IMR-90 (cell line): ENCODE results near the gene SLC38A7.

Experiments used
- CHD1 ChIP-seq: IDR thresholded peaks from 2 replicates; pipeline ENCODE4 v1.6.1; 2012; ENCODE audit warnings: low read depth, low read length, improper control_type of control experiment
- CTCF ChIP-seq: conservative IDR thresholded peaks from 2 replicates; pipeline ENCODE4 v1.5.1; 2012; ENCODE audit warnings: mild to moderate bottlenecking, low read depth, low read length, improper control_type of control experiment
- FOS ChIP-seq: fragments of 150-350 bp; IDR thresholded peaks from 2 replicates; pipeline ENCODE4 v1.6.1; 2016; ENCODE audit warnings: low read depth, low read length
- MAFK ChIP-seq: IDR thresholded peaks from 2 replicates; pipeline ENCODE4 v1.6.1; 2012; ENCODE audit warnings: low read depth, low read length, improper control_type of control experiment
- MAZ ChIP-seq: IDR thresholded peaks from 2 replicates; pipeline ENCODE4 v1.6.1; 2012; ENCODE audit warnings: low read depth, mild to moderate bottlenecking, low read length, improper control_type of control experiment, moderate library complexity, borderline replicate concordance
- POLR2A ChIP-seq: IDR thresholded peaks from 2 replicates; pipeline ENCODE4 v1.6.1; 2012; ENCODE audit warnings: mild to moderate bottlenecking, low read depth, low read length
- RAD21 ChIP-seq: IDR thresholded peaks from 2 replicates; pipeline ENCODE4 v1.6.1; 2012; ENCODE audit warnings: low read length, improper control_type of control experiment
- RCOR1 ChIP-seq: IDR thresholded peaks from 2 replicates; pipeline ENCODE4 v1.6.1; 2012; ENCODE audit warnings: mild to moderate bottlenecking, low read length, improper control_type of control experiment; ENCODE audit not compliant: insufficient replicate concordance
- RFX5 ChIP-seq: IDR thresholded peaks from 2 replicates; pipeline ENCODE4 v1.8.0; 2012; ENCODE audit warnings: low read depth, mild to moderate bottlenecking, low read length, moderate library complexity
- SMC3 ChIP-seq: fragments of 150-350 bp; IDR thresholded peaks from 2 replicates; pipeline ENCODE4 v1.6.1; 2016; ENCODE audit warnings: low read depth, mild to moderate bottlenecking, antibody characterized with exemption, low read length, moderate library complexity
- USF2 ChIP-seq: fragments of 150-350 bp; IDR thresholded peaks from 2 replicates; pipeline ENCODE4 v1.6.1; 2017; ENCODE audit warnings: mild to moderate bottlenecking, antibody characterized with exemption, low read length, low read depth

- TF ChIP-seq CTCF: peak; percentile 87
- no peak for TF ChIP-seq MAFK
- no peak for TF ChIP-seq CHD1
- peak; percentile 91 for TF ChIP-seq RAD21
- no peak for TF ChIP-seq POLR2A
- no peak for TF ChIP-seq RFX5
- TF ChIP-seq MAZ: no peak; the same call in 1 of the 2 replicates
- peak; percentile 80 for TF ChIP-seq SMC3
- no peak for TF ChIP-seq RCOR1
- TF ChIP-seq FOS: peak; percentile 32; the same call in 1 of the 2 replicates
- TF ChIP-seq USF2: no peak
These were observed 23.3 kb downstream of the SLC38A7 start for GRCh38 chr16:58661199-58661830.
